ENCODE measurements around the gene MITD1. TPM values are rescaled to one million over a fixed set of nuclear protein-coding genes. Genes with fewer than 3 reads are reported as not detected.
"Not testable (repeated sequence)": the region's sequence is repeated elsewhere in the genome, so short reads cannot be mapped to it uniquely, and the experiment has no call there.

Gene MITD1
- total RNA-seq, 1 donor from 2014 or later: 6.1 TPM

- DNase-seq (ENCODE audit: low spot score) (no peak), ATAC-seq (no peak)
Measured at GRCh38 chr2:99156891-99157290, 24.0 kb downstream of the MITD1 start.

- DNase-seq (ENCODE audit: low spot score) (peak; percentile 94), ATAC-seq (peak; percentile 97)
Measured at GRCh38 chr2:99154643-99155536, 26.0 kb downstream of the MITD1 start, which contains the start of the genes LIPT1 and TSGA10. LIPT1 (plus strand) TSS chr2:99154967; CDS start chr2:99161958, 6,991 bp downstream. TSGA10 (minus strand) TSS chr2:99154942; CDS start chr2:99109439, 45,503 bp downstream.

GRCh38 chr2:99153921-99154604, 26.8 kb downstream of the MITD1 start:
- DNase-seq (ENCODE audit: low spot score): no peak
- ATAC-seq: peak; percentile 15

- DNase-seq (ENCODE audit: low spot score) (no peak), ATAC-seq (no peak)
Measured at GRCh38 chr2:99152199-99152895, 28.5 kb downstream of the MITD1 start.

GRCh38 chr2:99150706-99151105, 30.2 kb downstream of the MITD1 start:
- ATAC-seq (no peak), DNase-seq (ENCODE audit: low spot score) (no peak)

GRCh38 chr2:99141110-99142108, 39.4 kb downstream of the MITD1 start, which contains the start of gene C2orf15:
C2orf15 (plus strand) TSS chr2:99141707; CDS start chr2:99150559, 8,852 bp downstream.
- peak; percentile 98 for DNase-seq (ENCODE audit: low spot score)
- ATAC-seq: peak; percentile 95

- no peak for DNase-seq (ENCODE audit: low spot score)
- ATAC-seq: peak; percentile 55
Measured at GRCh38 chr2:99140860-99141109, 40.1 kb downstream of the MITD1 start.

GRCh38 chr2:99140056-99140859, 40.6 kb downstream of the MITD1 start:
- ATAC-seq (no peak), DNase-seq (ENCODE audit: low spot score) (no peak)

- no peak for DNase-seq (ENCODE audit: low spot score)
- ATAC-seq: no peak
Measured at GRCh38 chr2:99139003-99139402, 41.9 kb downstream of the MITD1 start.

GRCh38 chr2:99135044-99135556, 45.8 kb downstream of the MITD1 start:
- ATAC-seq; DNase-seq (ENCODE audit: low spot score): not testable (repeated sequence)

GRCh38 chr2:99127981-99128380, 52.9 kb downstream of the MITD1 start:
- no peak for ATAC-seq

More at GRCh38 chr2:99127981-99128380, 52.9 kb downstream of the MITD1 start:
- no peak for DNase-seq (ENCODE audit: low spot score)

Other genes with a start within 250 kb of the MITD1 start
- 0.30 TPM for gene CRACDL, start 244.8 kb downstream of the MITD1 start, total RNA-seq
- 0.23 TPM for gene C2orf15, start 39.4 kb downstream of the MITD1 start, total RNA-seq
- gene TSGA10, start 26.1 kb downstream of the MITD1 start, total RNA-seq: 4.3 TPM
- gene LIPT1, start 26.1 kb downstream of the MITD1 start, total RNA-seq: 2.5 TPM
- gene MRPL30, start 126 bp upstream of the MITD1 start, total RNA-seq: 12.7 TPM
- gene LYG2, start 74.6 kb upstream of the MITD1 start, total RNA-seq: not detected
- gene LYG1, start 120.1 kb upstream of the MITD1 start, total RNA-seq: 0.65 TPM
- gene TXNDC9, start 155.3 kb upstream of the MITD1 start, total RNA-seq: 8.2 TPM
- 12.2 TPM for gene EIF5B, start 156.3 kb upstream of the MITD1 start, total RNA-seq